GM12874 (cell line): Measurements from ENCODE around the gene HHEX.

Experiments used
- CTCF ChIP-seq: IDR thresholded peaks from 2 replicates; pipeline ENCODE4 v1.5.1; 2011; ENCODE audit warnings: low read depth, mild to moderate bottlenecking, control low read depth, low read length, moderate library complexity; ENCODE audit not compliant: insufficient read depth

The HHEX gene

DNA sequence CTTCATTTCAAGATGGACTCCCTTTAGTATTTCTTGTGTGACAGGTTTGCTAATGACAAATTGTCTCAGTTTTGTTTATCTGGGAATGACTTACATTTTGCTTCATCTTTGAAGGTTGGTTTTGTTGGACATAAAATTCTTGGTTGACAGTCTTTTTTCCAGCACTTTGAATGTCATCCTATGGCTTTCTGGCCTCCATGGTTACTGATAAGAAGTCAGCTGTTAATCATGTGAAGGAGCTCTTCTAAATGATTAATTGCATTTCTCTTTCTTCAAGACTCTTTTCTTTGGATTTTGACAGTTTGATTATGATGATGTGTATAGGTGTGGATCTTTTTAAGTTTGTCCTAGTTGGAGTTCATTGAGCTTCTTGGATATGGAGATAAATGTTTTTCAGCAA is 26.9 kb upstream of the HHEX start:
- no peak for TF ChIP-seq CTCF

DNA sequence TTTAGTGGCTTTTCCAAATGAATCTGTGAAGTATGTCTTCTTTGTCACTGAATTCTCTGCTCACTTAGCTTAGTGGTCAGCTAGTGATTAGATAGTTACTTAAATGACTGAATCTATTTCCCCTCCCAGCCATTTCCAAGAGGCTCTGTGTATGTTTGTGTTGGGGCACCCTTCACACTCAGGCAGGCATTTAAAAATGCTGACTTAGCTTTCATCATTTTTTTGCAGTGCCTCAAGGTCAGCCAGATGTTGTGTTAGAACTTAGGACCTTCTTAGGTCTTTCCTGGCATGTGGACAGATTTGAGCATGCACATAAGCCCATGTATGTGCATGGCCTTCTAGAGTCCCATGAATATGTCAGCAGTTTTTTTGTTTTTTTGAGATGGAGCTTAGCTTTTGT is 25.4 kb upstream of the HHEX start:
- TF ChIP-seq CTCF = no peak

DNA sequence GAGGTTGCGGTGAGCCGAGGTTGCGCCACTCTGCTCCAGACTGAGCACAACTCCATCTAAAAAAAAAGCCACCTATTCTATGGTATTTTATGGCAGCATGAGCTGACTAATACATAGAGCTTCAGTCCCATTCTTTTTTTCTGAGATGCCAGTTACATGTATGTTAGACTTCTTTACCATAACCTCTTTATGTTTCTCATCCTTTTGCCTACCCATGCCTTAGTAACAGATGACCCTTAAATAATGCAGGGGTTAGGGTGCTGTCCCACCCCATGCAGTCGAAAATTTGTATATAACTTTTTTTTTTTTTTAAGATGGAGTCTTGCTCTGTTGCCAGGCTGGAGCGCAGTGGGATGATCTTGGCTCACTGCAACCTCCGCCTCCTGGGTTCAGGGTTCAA is 22.7 kb upstream of the HHEX start:
- no peak for TF ChIP-seq CTCF

DNA sequence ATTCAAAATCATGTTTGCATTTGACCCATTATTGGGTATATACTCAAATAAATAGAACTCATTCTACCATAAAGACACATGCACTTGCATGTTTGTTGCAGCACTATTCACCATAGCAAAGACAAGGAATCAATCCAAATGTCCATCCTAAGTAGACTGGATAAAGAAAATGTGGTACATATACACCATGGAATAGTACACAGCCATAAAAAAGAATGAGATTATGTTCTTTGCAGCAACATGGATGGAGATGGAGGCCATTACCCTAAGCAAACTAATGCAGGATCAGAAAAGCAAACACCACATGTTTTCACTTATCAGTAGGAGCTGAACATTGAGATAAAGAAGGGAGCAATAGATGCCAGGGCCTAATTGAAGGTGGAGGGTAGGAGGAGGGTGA is 12.0 kb upstream of the HHEX start:
- TF ChIP-seq CTCF = no peak

- TF ChIP-seq CTCF = no peak
These were observed 11.5 kb upstream of the HHEX start for GRCh38 chr10:92678206-92678605.

GRCh38 chr10:92681306-92681834 is 8.4 kb upstream of the HHEX start:
- no peak for TF ChIP-seq CTCF

- TF ChIP-seq CTCF = no peak
These were observed 1.2 kb upstream of the HHEX start for GRCh38 chr10:92688573-92688926.
